SK-N-SH treated with all-trans-retinoic acid at 6 μM for 48 hours (cell line): ENCODE data around the gene NOXO1.

Experiments used
- ATAC-seq: fragments of 200-7000 bp; cut with Tn5 transposase; 3 replicates; pipeline ENCODE4 v1.9.1; 2020; ENCODE audit warnings: mild to moderate bottlenecking, moderate library complexity
- ARNTL ChIP-seq: fragments of 450-650 bp; formaldehyde crosslinking; IDR thresholded peaks from 2 replicates; pipeline ENCODE4 v1.5.0; 2020; ENCODE audit warnings: low read depth, mild to moderate bottlenecking, moderate library complexity, borderline replicate concordance
- BACH2 ChIP-seq: fragments of 250-450 bp; sonication (Bioruptor Pico); IDR thresholded peaks from 2 replicates; pipeline ENCODE4 v1.9.0; 2021; ENCODE audit warnings: mild to moderate bottlenecking, borderline replicate concordance
- CREB5 ChIP-seq: fragments of 250-450 bp; sonication (Bioruptor Pico); IDR thresholded peaks from 2 replicates; pipeline ENCODE4 v1.5.1; 2020; ENCODE audit warnings: low read depth, mild to moderate bottlenecking, moderate library complexity
- CSDC2 ChIP-seq: fragments of 250-450 bp; sonication (Bioruptor Pico); IDR thresholded peaks from 2 replicates; pipeline ENCODE4 v1.5.0; 2020; ENCODE audit warnings: mild to moderate bottlenecking, moderate library complexity
- CSRNP3 ChIP-seq: fragments of 250-450 bp; sonication (Bioruptor Pico); IDR thresholded peaks from 2 replicates; pipeline ENCODE4 v1.5.1; 2021; ENCODE audit warnings: mild to moderate bottlenecking, moderate library complexity
- ESRRG ChIP-seq: fragments of 250-450 bp; sonication (Bioruptor Pico); IDR thresholded peaks from 2 replicates; pipeline ENCODE4 v1.6.1; 2021; ENCODE audit warnings: mild to moderate bottlenecking
- GLIS3 ChIP-seq: fragments of 250-450 bp; sonication (Bioruptor Pico); IDR thresholded peaks from 2 replicates; pipeline ENCODE4 v1.5.0; 2020; ENCODE audit warnings: mild to moderate bottlenecking, moderate library complexity
- ISL1 ChIP-seq: fragments of 250-450 bp; sonication (Bioruptor Pico); IDR thresholded peaks from 2 replicates; pipeline ENCODE4 v2.1.2; 2022; ENCODE audit warnings: mild to moderate bottlenecking, moderate library complexity
- OSR1 ChIP-seq: fragments of 250-450 bp; sonication (Bioruptor Pico); IDR thresholded peaks from 2 replicates; pipeline ENCODE4 v1.8.0; 2022; ENCODE audit warnings: moderate library complexity, mild to moderate bottlenecking, inconsistent platforms
- PATZ1 ChIP-seq: fragments of 250-450 bp; sonication (Bioruptor Pico); IDR thresholded peaks from 2 replicates; pipeline ENCODE4 v1.8.0; 2020; ENCODE audit warnings: mild to moderate bottlenecking, moderate library complexity, borderline replicate concordance
- POU6F1 ChIP-seq: fragments of 250-450 bp; sonication (Bioruptor Pico); IDR thresholded peaks from 2 replicates; pipeline ENCODE4 v1.8.0; 2021; ENCODE audit warnings: low read depth, mild to moderate bottlenecking, moderate library complexity, borderline replicate concordance
- RARB ChIP-seq: fragments of 250-450 bp; sonication (Bioruptor Pico); IDR thresholded peaks from 2 replicates; pipeline ENCODE4 v1.8.0; 2021; ENCODE audit warnings: mild to moderate bottlenecking, moderate library complexity
- SNAI2 ChIP-seq: fragments of 250-450 bp; sonication (Bioruptor Pico); IDR thresholded peaks from 2 replicates; pipeline ENCODE4 v1.5.0; 2020; ENCODE audit warnings: mild to moderate bottlenecking, moderate library complexity
- TCF4 ChIP-seq: fragments of 250-450 bp; sonication (Bioruptor Pico); IDR thresholded peaks from 2 replicates; pipeline ENCODE4 v1.8.0; 2021; ENCODE audit warnings: mild to moderate bottlenecking, moderate library complexity, borderline replicate concordance
- TOX ChIP-seq: fragments of 250-450 bp; sonication (Bioruptor Pico); IDR thresholded peaks from 2 replicates; pipeline ENCODE4 v1.8.0; 2021; ENCODE audit warnings: mild to moderate bottlenecking, moderate library complexity, borderline replicate concordance
- TSHZ2 ChIP-seq: fragments of 250-450 bp; sonication (Bioruptor Pico); IDR thresholded peaks from 2 replicates; pipeline ENCODE4 v1.5.0; 2020; ENCODE audit warnings: mild to moderate bottlenecking, moderate library complexity
- ZC3H10 ChIP-seq: fragments of 250-450 bp; sonication (Bioruptor Pico); IDR thresholded peaks from 2 replicates; pipeline ENCODE4 v1.5.1; 2021; ENCODE audit warnings: mild to moderate bottlenecking, moderate library complexity
- ZFP3 ChIP-seq: fragments of 250-450 bp; sonication (Bioruptor Pico); IDR thresholded peaks from 2 replicates; pipeline ENCODE4 v1.5.0; 2020; ENCODE audit warnings: mild to moderate bottlenecking, moderate library complexity
- ZFP30 ChIP-seq: fragments of 450-650 bp; formaldehyde crosslinking; IDR thresholded peaks from 2 replicates; pipeline ENCODE4 v1.5.0; 2022; ENCODE audit warnings: mild to moderate bottlenecking, moderate library complexity
- ZNF565 ChIP-seq: fragments of 450-650 bp; formaldehyde crosslinking; conservative IDR thresholded peaks from 2 replicates; pipeline ENCODE4 v1.5.0; 2020; ENCODE audit warnings: low read depth, mild to moderate bottlenecking, moderate library complexity
- ZNF70 ChIP-seq: fragments of 450-650 bp; formaldehyde crosslinking; IDR thresholded peaks from 2 replicates; pipeline ENCODE4 v1.5.0; 2020; ENCODE audit warnings: mild to moderate bottlenecking, moderate library complexity
- ZNF8 ChIP-seq: fragments of 450-650 bp; formaldehyde crosslinking; IDR thresholded peaks from 2 replicates; pipeline ENCODE4 v1.5.0; 2020; ENCODE audit warnings: mild to moderate bottlenecking, moderate library complexity

Gene NOXO1

GRCh38 chr16:1953734-1954133, 27.5 kb downstream of the NOXO1 start:
- ATAC-seq: no peak
- TF ChIP-seq ZNF565 (CRISPR knock-in tag): no peak

GRCh38 chr16:1950559-1950958, 30.7 kb downstream of the NOXO1 start:
- ATAC-seq: no peak
- no peak for TF ChIP-seq CSRNP3 (CRISPR knock-in tag)
- TF ChIP-seq TCF4 (CRISPR knock-in tag): no peak
- no peak for TF ChIP-seq BACH2 (CRISPR knock-in tag)
- no peak for TF ChIP-seq ESRRG (CRISPR knock-in tag)
- TF ChIP-seq ZC3H10 (CRISPR knock-in tag): no peak
- no peak for TF ChIP-seq SNAI2
- no peak for TF ChIP-seq POU6F1 (CRISPR knock-in tag)
- TF ChIP-seq OSR1 (CRISPR knock-in tag): no peak
- no peak for TF ChIP-seq ARNTL (CRISPR knock-in tag)
- no peak for TF ChIP-seq TSHZ2
- no peak for TF ChIP-seq ISL1
- no peak for TF ChIP-seq PATZ1 (CRISPR knock-in tag)
- TF ChIP-seq ZNF8 (CRISPR knock-in tag): no peak
- no peak for TF ChIP-seq ZFP3 (CRISPR knock-in tag)
- no peak for TF ChIP-seq RARB (CRISPR knock-in tag)
- no peak for TF ChIP-seq ZNF70 (CRISPR knock-in tag)
- no peak for TF ChIP-seq ZFP30 (CRISPR knock-in tag)
- no peak for TF ChIP-seq GLIS3
- TF ChIP-seq TOX (CRISPR knock-in tag): no peak
- no peak for TF ChIP-seq ZNF565 (CRISPR knock-in tag)

GRCh38 chr16:1950047-1950446, 31.2 kb downstream of the NOXO1 start:
- no peak for ATAC-seq
- TF ChIP-seq TSHZ2: no peak
- no peak for TF ChIP-seq ZFP30 (CRISPR knock-in tag)
- no peak for TF ChIP-seq CREB5 (CRISPR knock-in tag)
- TF ChIP-seq ZNF565 (CRISPR knock-in tag): no peak
- TF ChIP-seq POU6F1 (CRISPR knock-in tag): no peak
- TF ChIP-seq BACH2 (CRISPR knock-in tag): no peak
- TF ChIP-seq ISL1: no peak
- TF ChIP-seq CSDC2: no peak
- no peak for TF ChIP-seq PATZ1 (CRISPR knock-in tag)
- TF ChIP-seq GLIS3: no peak
- TF ChIP-seq ZNF70 (CRISPR knock-in tag): no peak
